Omental fat pad (tissue), 4 donors: ENCODE results near the gene APLF. TPM values are rescaled to one million over a fixed set of nuclear protein-coding genes. Genes with fewer than 3 reads are reported as not detected.

Experiments used
- ATAC-seq: fragments of 150-250 bp; one replicate; pipeline ENCODE4 v1.9.1; 2016; ENCODE audit warnings: mild to moderate bottlenecking, moderate library complexity; ENCODE audit not compliant: low FRiP score
- DNase-seq: peaks from one replicate; pipeline ENCODE4 v3.0.0-alpha.2; 2019; ENCODE audit warnings: low spot score
- total RNA-seq, 4 donors: library from RNA; depleted of rRNA; stranded (reverse); fragments of >200 nt; gene quantifications; one replicate each; pipeline ENCODE4 v1.1.0, GENCODE V29; 2016
- TF ChIP-seq, protein P1 (sequence below), 3 donors: fragments of 450-650 bp; IDR thresholded peaks; one replicate each; pipeline ENCODE4 v1.5.1; 2016 to 2017; ENCODE audit warnings: antibody characterized with exemption in 3 of 3, mild to moderate bottlenecking in 3 of 3, moderate library complexity in 2 of 3

APLF gene
- 10 to 100 TPM in 2 of 4 donors, 1 to 10 TPM in 2; 6.0 to 12.3 (median 9.4) TPM for total RNA-seq

DNA sequence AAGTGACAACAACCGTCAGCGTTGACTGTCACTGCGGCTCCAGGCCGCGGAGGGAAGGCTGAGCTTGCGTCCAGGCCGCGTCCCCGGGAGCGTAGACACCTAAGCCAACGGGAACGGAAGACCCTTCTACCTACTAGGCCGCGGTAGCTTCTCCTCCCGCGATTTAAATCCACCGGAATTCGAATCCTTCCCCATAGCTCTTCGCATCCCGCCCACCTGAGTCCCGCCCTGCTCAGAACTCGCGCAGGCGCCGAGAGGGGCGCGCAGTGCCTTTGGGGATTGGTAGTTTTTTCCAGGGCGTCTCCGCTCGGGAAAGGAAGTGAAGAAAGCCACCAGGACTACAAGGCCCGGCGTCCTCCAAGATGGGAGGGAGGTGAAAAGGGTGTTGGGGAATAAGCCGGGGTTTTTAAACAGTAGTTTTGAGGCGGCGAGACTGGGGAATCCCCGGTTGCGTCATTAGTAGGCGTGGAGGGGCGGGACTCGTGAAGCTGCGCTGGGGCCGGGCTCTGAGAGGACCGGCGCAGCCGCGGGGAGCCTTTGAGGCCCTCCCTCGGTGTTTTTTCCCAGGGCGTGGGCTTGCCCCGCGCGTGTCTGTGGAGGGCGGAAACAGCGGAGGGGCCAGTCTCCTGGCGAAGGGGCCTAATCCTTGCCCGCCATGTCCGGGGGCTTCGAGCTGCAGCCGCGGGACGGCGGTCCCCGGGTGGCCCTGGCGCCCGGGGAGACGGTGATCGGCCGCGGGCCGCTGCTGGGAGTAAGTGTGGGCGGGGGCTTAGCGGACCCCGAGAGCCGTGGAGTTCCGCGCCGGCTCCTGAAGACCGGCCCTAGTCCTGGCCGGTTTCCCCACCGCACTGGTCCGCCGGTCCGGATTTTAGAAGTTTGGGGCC is at the start of gene APLF, which contains the start of gene FBXO48:
APLF (plus strand) TSS at position 509 of the 884 bp plus-strand sequence; CDS start at position 656, 147 bp downstream.
FBXO48 (minus strand) TSS at position 218 of the 884 bp plus-strand sequence. CDS start 2,149 bp downstream, outside the sequence.
- peak; percentile 98 for ATAC-seq
- TF ChIP-seq, protein P1, sequence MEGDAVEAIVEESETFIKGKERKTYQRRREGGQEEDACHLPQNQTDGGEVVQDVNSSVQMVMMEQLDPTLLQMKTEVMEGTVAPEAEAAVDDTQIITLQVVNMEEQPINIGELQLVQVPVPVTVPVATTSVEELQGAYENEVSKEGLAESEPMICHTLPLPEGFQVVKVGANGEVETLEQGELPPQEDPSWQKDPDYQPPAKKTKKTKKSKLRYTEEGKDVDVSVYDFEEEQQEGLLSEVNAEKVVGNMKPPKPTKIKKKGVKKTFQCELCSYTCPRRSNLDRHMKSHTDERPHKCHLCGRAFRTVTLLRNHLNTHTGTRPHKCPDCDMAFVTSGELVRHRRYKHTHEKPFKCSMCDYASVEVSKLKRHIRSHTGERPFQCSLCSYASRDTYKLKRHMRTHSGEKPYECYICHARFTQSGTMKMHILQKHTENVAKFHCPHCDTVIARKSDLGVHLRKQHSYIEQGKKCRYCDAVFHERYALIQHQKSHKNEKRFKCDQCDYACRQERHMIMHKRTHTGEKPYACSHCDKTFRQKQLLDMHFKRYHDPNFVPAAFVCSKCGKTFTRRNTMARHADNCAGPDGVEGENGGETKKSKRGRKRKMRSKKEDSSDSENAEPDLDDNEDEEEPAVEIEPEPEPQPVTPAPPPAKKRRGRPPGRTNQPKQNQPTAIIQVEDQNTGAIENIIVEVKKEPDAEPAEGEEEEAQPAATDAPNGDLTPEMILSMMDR (IDR thresholded peaks at IDR 0.05): no peak
- peak; percentile 94 for DNase-seq

DNA sequence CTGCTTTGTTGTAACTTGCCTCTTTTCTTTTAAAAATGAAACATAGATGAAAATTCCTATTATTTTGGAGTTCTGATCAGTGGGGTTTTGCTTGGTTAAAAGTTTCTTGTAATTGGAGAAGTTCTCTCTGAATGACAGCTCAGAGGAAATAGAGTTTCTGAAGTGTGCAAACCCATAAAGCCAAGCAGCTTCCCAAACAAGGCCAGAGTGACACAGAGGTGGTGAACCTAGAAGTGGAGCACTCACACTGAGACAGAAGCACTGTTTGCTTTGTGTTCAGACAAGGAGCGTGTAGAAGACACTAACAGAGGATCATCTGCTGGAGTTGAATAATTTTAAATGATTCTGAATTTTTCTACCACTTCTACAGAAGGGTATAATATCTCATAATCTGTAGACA is 49.5 kb upstream of the APLF start:
- no peak for ATAC-seq
- DNase-seq: no peak
- TF ChIP-seq, protein P1 (IDR thresholded peaks at IDR 0.05): no peak

GRCh38 chr2:68418419-68418818 is 49.0 kb upstream of the APLF start:
- DNase-seq: no peak
- TF ChIP-seq, protein P1 (IDR thresholded peaks at IDR 0.05): no peak
- no peak for ATAC-seq

DNA sequence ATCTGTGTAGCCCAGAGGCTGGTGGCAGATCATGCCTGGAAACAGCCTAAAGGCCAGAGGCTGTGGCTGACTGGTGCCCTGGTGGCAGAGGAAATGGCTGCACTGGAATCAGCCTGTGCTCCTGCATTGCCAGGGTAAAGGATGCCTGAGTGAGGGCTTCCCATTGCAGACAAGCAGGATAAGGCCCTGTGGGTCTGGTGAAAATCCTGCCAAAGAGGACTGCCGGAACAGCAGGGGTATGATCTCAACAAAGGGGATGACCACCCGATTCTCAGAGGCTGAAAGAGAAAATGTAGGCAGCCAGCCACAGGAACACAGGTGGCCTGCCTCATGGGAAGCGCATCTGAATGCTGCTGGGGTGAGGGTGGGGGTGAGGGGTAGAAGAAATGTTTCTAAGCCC is 48.5 kb upstream of the APLF start:
- TF ChIP-seq, protein P1 (IDR thresholded peaks at IDR 0.05): no peak
- ATAC-seq (no peak), DNase-seq (no peak)

GRCh38 chr2:68420254-68420910 is 47.0 kb upstream of the APLF start:
- no peak for ATAC-seq
- no peak for DNase-seq
- TF ChIP-seq, protein P1 (IDR thresholded peaks at IDR 0.05): no peak

GRCh38 chr2:68423966-68424650 is 43.3 kb upstream of the APLF start:
- DNase-seq (no peak), ATAC-seq (no peak)
- TF ChIP-seq, protein P1 (IDR thresholded peaks at IDR 0.05): no peak
